ENCODE results near the gene HOXB7.

HOXB7 gene

DNA sequence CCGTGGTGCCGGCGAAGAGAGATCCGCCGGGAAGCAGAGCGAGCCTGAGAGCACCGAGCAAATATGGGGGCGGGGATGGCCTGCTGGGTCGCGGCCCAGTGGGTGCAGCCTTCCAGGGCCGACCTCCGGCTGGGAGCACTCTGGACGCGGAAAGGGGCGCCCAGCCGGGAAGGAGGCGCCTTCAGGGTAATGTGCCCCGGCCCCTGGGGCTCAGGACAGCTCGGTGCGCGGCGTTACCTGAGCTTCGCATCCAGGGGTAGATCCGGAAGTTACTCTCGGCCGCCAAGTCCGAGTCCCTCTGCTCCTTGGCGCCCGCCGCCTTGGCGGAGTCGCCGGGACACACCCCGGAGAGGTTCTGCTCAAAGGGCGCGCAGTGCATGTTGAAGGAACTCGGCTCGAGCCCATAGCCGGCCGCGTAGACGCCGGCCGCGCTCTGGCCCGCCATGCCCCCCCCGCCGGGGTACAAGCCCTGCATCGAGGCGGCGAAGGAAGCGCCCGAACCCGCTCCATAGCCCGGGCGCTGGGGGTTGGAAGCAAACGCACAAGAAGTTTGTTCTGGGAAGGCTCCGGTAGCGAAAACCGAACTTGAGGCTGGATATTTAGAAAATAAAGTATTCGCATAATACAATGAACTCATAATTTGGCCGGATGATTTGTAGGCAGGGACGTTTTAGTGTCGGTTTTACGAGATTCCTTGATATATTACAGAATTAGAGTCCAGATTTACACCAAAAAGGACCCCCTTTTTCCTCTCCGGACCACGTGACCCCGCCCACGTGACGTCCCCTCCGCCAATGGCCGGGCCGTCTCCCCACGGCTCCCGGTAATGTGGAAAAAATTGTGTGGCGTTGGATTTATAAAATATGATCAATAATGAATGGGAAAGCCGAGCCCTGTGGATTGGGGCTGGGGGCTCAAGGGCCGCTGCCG, at the start of gene HOXB7:
HOXB7 (minus strand) TSS at position 736 of the 930 bp plus-strand sequence; CDS start at position 637, 99 bp downstream.
- DNase-seq (ENCODE audit: low read depth in 2 of 2) = peak in 1 of 2 donors; percentile 62

DNA sequence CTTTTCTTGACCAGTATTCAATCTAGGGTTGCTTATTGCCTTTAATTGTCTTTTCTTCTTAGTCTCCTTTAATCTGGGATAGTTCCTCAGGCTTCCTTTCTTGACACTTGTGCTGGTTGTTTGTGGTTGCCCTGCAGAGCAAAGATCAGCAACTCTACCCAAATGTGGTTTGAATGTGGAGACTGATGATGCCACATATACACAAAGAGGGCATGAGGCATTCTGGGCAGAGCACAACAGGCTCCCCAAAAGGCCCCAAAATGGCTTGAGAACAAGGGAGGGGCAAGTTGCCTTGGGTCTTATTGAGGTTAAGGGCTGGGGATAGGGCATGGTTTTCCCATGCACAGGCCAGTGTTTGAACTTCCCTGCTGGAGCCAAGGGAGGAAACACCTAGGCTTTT, 45.1 kb upstream of the HOXB7 start:
- DNase-seq (ENCODE audit: low read depth in 2 of 2) = no peak

DNA sequence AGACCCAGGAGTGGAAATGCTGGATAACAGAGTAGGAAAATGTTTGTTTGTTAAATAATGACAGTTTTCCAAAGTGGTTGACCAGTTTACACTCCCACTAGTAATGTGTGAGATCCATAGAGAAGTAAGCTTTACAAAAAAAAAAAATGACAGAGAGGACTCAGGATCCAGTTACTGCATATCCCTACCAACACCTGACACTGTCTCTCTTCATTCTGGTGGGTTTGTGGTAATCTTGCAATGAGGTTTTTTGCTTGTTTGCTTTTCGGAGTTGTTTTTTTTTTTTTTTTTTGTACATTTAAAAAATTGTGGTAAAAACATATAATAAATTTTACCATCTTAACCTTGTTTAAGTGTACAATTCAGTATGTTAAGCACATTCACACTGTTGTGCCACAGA, 38.9 kb upstream of the HOXB7 start:
- DNase-seq (ENCODE audit: low read depth in 2 of 2) = no peak

DNA sequence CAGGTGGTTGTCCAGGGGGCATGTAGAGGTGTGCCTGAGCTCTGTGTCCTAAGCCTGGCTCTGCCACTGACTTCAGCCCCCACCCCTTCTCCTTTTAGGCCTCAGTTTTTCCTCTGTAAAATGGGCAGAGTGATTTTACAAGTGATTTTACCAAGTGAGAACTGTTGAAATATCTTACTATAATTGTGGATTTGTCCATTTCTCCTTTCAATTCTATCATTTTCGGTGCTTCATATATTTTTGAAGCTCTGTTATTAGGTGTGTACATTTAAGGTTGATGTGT, 37.1 kb upstream of the HOXB7 start:
- DNase-seq (ENCODE audit: low read depth in 2 of 2) = no peak

DNA sequence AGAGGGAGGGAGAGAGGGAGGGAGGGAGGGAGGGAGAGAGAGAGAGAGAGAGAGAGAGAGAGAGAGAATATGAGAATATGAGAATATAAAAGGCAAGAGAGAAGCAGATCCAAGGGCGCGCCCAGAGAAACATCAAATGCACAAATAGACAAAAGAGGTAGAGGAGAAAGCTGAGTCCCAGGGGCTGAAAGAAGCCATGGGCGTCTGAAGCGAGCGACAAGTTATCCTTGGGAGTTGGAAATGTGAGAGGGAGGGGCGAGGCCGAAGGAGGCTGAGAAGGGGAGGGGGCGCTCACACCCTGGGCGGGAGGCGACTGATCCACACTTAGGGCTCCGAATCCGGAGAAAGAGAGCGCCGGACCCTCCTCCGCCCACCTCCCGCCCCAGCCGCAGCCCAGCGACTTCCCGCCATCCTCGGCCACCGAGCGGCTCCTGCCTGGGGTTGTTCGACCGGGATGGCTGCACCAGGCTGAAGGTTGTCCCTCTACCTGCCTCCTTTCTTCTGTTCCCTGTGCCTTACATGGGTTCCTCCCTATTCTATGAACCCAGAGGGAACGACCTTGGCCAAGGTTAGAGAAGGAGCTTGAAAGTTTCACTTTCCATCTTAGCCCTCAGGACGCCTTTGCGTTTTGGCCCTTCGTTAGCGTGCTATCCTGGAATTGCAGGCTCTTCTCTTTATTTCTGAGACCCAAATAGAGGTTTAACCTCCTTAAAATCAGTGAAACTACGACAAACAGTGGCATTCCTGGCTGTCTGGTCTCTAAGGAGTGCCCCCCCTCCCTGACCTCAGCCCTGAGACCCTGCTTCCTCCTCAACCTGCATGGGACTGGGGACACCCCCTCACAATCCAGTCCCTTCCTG, 36.5 kb upstream of the HOXB7 start:
- no peak for DNase-seq (ENCODE audit: low read depth in 2 of 2)

DNA sequence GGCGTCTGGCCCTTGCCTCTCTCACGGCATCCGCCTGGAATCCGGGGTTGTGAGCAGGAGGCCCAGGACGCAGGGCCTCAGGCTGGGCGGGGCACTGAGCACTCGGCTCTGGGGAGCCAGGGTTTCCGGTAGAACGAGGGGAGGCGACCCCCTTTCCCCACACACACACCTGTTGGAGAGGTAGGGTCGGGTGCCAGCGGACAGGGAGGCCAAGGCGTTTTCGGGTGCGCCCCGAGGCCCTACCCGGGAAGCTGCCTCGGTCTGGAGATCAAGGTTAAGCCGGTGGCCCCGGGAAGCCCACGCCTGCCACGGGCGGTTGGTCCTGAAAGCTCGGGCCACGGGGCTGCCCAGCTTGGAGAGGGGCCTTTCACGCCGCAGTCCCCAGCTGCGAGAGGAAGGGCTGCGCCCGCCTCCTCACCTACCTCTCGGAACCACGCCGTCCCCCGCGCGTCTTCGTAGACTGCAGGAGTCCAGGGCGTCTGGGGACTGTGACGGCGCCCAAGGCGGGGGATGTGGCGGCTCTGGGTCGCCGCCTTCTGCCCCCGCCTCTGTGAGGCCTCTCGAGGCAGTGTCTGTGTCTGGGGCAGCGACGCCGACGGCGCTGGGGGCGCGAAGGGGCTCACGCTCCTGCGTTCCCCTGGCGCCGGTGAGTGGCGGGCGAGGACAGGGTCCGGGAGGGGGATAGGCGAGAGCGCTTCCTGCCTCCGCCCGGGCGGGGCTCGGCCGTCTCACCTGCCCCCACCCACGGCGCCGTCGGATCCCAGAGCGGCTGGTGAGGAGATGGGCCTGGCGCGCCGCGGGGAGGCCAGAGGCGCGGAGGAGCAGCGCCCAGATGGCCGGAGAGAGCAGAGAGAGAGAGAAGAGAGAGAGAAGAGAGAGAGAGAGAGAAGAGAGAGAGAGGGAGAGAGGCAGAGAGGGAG, 35.6 kb upstream of the HOXB7 start:
- DNase-seq (ENCODE audit: low read depth in 2 of 2) = no peak

DNA sequence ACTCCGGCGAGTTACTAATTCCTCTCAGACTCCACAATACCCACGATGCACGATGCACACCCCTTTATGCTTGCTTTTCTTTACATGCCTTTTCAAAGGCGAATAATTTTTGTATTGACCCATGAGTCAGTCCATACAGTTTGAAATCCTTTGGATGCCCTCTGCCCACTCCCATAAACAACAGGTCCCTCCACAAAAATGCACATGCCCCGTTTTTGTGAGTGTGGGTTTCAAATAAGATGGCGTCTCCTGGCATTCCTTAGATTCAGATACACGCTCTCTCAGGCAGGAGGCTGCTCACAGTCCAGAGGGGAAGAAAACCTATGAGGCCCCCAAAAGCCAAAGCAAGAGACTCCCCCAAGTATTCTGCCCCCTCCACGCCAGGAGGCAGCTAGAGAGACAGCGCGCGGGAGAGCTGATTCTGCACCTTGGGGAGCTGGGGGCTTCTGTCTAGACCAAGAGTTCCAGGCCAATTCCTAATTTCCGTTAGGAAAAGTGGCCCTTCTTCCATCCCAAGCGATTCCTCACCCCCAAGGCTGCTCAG, 34.9 kb upstream of the HOXB7 start:
- no peak for DNase-seq (ENCODE audit: low read depth in 2 of 2)

DNA sequence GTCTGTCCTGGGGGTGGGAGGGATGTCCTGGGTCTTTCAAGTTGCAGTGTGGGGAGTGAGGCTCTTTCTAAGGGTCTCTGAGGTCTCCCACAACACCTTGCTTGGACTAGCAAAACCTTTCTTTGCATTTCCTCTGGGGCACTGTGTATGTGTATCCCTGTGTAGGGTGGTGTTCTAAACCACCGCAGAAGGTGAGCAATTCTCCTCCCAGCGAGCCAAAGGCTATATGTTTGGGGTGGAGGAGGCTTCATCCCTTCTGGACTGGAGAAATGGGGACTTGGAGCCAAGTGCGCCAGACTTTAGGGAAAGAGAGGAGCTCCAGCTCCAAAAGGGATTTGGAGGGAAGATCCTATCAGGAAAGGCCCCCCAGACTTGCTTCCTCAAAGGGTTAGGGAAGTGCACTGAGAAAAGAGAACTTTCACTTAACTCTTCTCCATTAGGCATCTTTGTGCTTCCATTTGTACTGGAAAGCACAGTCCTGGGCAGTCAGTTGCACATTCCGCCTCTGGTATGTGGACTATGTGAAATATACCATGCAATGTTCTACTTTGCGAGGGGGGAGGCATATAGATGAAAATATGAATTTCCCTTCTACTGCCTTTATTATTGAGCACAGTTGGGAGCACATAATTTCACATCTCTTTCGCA, 34.2 kb upstream of the HOXB7 start:
- no peak for DNase-seq (ENCODE audit: low read depth in 2 of 2)

DNA sequence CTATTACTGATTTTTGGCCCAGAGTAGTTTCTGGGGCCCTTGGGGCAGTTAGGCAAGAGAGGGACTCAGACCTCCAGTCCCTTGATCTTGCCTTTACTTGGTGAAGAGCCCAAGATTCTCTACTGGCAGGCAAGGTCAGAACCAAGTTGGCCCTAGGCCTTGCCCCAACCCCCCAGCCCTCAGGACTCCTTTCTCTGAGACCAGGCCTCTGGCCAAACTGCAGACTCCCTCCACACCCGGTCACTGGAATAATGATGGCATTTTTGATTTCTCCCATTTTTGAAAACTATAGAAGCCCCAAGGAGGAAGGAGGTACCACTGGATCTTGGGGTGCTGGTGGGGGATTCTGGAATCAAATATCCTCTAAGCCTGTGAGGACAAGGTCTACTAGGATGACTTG, 33.3 kb upstream of the HOXB7 start:
- DNase-seq (ENCODE audit: low read depth in 2 of 2) = no peak

DNA sequence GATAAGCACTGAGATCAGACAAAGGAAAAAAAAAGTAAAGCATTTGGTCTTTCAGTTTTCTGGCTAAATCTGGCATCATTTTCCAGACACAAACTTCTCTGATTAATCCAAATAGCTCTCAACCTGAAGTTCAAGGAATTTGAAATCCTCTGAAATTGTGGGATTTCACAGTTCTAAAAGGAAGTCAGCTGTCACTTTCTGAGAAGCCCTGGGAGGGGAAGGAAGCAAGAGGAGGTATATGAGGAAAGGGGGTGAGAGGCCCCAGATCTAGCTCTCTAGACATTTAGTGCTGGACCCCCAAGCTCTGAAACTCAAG, 32.8 kb upstream of the HOXB7 start:
- DNase-seq (ENCODE audit: low read depth in 2 of 2) = no peak

DNA sequence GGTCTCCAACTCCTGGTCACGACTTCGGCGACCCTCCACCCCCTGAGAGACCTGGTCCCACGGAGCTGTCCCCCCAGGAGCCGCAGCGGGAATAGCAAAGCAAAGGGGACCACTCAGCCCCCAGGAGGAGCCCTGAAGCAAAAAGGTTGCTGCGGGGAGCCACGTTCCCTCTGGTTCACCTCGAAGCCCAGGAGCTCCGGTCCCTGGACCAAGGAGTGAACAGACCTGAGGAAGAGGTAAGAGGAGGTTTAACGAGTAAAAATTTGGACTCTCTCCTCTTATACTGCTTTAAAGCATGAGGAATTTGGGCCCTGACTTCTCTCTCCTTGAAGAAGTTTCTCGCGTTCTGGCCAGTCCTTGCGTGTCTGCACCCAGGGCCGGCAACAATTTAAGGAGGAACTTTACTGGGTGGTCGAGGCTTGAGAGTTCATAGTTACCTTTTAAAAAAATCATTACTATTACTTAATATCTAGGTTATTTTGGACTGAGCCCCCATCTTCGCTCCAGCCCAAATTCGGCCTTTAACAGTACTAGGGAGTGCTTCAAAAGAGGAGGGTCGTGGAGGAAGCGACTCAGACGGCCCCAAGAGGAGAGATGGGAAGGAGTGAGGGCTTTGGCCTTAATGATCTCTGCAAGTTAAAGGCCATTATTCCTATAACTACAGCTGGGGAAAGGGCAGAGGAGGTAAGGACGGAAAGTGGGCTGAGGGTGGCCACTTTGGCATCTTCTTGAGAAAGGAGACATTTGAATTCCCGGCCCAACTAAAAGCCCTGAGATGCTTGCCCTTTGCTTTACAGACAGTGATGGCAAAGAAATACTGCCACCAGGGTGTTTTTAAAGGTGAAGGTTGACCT, 32.3 kb upstream of the HOXB7 start:
- DNase-seq (ENCODE audit: low read depth in 2 of 2) = no peak

DNA sequence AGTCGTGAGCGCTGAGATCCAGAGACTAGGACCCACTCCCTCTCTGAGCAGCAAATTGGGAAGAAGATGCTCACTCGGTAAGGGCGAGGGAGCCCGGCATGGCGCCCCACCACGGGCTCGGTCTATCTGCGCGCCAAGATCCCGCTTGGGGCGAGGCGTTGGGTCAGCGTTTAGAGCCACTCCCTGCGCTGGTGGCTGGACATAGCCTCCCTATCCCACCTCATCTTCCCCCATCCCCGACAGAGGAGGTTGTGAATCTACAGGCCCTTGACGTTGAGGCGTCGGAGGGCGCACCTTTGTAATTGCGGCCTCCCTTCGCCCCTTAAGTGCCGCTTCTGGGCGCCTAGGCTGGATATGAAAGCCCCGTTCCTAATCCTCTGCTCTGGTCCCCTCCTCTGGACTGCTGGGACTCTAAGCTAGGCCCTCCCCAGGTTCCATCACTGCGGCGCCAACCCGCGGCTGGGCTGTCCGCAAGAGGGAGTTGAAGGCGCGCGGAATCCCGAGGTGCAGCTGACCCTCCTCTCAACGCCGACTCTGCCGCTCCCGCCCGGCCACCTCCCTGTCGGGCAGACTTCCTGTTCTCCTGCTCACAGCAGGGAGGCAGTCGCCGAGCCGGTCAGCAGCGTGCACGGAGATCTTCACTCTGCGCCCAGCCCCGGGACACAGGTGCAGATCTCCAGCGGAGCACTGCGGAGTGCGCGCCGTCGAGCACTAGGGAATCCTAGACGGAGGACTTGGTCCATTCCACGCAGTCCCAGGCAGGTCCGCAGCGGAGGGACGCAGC, 31.4 kb upstream of the HOXB7 start:
- DNase-seq (ENCODE audit: low read depth in 2 of 2) = no peak

DNA sequence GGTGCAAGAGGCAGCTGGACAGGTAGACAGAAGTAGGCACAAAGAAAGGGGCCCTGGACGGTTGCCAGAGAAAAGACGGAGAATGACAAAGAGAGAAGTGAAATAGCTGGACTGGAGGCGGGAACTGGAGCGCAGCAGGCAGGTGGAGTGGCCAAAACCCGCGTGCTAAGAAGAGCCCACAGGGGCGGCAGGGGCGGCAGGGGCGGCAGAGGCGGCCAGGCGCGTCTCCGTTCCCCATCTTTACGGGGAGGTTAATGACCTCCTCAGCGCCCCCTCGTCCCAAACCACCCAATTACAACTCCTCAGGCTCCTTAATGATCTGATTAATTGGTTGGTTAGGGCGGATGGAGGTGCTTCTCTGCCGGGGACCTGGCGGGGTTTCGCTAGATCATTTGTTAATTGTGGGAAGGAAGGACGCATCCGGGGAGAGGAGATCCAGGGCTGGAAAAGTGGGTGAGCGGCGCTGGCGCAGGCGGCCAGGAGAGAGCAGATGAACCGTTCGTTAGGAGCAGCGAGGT, 30.8 kb upstream of the HOXB7 start:
- no peak for DNase-seq (ENCODE audit: low read depth in 2 of 2)

DNA sequence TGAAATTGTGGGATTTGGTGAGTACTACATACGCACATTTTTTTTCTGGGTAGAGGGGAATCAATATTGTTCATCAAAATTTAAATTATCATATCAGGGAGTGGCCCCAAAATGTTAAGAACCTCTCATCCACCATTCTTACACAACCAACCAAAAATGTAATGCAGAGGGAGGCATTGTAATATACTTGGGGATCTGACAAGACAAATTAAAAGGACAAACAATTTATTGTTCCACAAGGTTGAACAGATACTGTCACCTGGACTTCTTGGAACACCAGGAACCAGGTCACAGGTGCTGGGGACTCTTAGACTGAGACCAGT, 30.0 kb upstream of the HOXB7 start:
- no peak for DNase-seq (ENCODE audit: low read depth in 2 of 2)

DNA sequence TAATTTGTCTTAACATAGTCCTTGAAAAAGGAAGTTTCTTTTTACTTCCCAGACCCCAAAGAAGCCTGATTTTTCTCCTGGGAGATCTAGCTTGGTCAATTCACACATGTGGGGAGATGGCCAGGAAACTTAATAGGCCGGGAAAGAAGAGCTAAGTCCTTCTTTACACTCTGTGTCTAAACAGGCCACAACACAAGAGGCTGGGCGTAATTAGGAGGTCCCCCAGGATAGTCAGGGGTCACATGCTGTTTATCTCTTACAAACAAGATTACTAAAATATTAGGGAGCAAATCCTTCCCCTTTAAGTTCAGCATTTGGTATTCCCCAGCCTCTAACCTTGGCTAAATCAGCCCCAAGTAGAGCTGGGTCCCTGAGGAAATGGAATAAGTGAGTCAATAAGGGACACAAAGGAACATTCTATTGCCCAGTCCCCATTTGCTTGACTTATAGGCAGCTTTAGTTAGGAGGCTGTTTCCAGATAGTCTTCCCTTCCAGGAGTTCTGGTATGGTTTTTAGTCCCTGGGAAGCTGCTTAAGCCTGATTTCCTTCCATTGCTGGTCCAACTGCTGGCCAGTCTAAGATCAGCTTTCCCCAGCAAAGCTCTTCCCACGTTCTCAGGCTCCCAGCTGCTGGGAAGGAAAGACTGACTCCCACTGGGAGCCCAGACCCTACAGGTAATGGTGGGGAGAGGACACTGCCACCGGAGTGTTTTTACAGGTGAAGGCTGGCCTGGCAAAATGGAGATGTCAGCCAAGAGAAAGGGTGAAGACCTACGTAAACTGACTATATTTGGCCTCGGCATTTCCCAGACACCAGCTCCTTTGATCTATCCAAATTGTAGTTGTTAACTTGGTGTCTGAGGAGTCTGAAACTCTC, 29.4 kb upstream of the HOXB7 start:
- no peak for DNase-seq (ENCODE audit: low read depth in 2 of 2)

DNA sequence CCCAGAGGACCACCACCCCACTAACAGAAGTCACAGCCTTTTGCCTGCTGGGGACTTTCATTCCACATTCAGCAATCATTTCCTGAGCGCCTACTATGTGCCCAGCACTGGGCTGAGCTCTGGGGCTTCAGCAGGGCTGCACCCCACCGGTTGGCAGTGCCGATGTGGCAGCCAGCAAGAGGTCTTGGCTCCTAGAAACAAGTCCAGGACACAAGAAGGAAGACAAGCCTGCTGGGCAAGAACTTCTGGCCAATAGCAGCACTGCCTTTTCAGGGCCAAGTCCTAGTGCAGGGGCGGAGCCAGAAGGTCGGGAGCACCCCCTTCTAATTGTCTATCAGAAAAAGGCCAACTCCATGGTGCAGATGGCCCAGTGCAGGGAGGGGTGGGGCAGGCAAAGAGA, 28.3 kb upstream of the HOXB7 start:
- DNase-seq (ENCODE audit: low read depth in 2 of 2) = no peak

DNA sequence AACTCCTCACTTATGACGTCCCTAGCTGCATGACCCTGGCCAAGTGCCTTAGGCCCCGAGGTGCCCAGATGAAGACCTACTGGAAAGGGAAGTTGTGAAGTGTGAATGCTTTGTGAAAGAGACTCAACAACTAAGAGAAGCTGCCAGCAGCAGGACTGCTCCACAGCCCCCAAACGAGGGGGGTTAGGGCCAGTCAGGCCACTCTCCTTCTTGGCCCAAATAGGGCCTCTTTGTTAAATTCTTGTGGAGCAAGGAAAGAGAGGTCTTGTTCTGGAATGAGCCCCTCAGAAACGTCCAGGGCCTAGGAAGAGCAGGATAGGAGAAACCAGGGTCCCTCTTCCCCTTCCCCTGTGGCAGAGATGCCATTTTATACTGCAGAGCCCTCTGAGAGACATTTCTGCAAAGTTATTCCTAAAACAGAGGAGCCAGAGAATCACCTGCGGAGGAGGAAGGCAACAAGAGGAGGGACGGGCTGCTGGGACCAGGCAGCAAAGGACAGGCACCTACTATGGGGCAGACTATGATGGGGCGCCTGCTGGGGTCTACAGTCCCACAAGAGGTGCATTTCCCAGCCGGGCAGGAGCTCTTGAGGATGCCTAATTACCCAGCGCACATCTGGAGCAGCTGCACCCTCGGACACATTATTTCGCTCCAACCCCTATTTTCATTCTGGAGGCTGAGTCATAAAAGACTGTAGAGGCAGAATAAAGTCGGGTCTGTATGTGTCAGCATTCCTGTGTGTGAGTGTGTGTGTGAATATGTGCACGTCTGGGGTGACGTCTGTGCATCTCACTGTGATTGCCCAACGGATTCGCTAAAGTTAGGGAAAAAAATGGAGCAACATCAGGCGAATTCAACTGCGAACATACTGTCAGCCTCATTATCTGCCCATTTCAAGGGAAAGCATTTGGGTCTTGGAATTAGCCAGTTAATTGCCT, 26.8 kb upstream of the HOXB7 start:
- DNase-seq (ENCODE audit: low read depth in 2 of 2) = no peak

Data from stimulated activated CD4-positive, alpha-beta T cell treated with anti-CD3 and anti-CD28 coated beads, Interleukin-15, amount 100 ng/mL, for 48 hours (primary cell).